ENCODE data around the gene MAN1B1.
A peak's percentile ranks its signal among the peaks of the same experiment; 100 is the strongest.

The MAN1B1 gene

GRCh38 chr9:137156567-137157375 lies 70.0 kb downstream of the MAN1B1 start:
- no peaks in the 10 kb centered on the region for H3K36me3 ChIP-seq (ENCODE audit: control insufficient read depth, insufficient read depth, low read length)
- H3K4me3 ChIP-seq (ENCODE audit: low read depth, low read length), result peak overlapping the region; percentile 61
- no peak overlapping the region for H3K9ac ChIP-seq (ENCODE audit: low read depth, low read length)
- H3K9me3 ChIP-seq (ENCODE audit: control insufficient read depth, insufficient read depth, low read length), result no peaks in the 10 kb centered on the region
- peaks cover 65% of the 10 kb centered on the region for H3K27me3 ChIP-seq (ENCODE audit: control insufficient read depth, insufficient read depth, low read length)
- no peaks in the 10 kb centered on the region for H3K4me1 ChIP-seq (ENCODE audit: control insufficient read depth, insufficient read depth, low read length)

GRCh38 chr9:137157618-137158415 lies 71.0 kb downstream of the MAN1B1 start:
- Histone ChIP-seq H3K4me1 (ENCODE audit: control insufficient read depth, insufficient read depth, low read length) (no peaks in the 10 kb centered on the region), H3K9me3 (ENCODE audit: control insufficient read depth, insufficient read depth, low read length) (no peaks in the 10 kb centered on the region), H3K36me3 (ENCODE audit: control insufficient read depth, insufficient read depth, low read length) (no peaks in the 10 kb centered on the region), H3K9ac (ENCODE audit: low read depth, low read length) (no peak overlapping the region), H3K27me3 (ENCODE audit: control insufficient read depth, insufficient read depth, low read length) (peaks cover 73% of the 10 kb centered on the region), H3K4me3 (ENCODE audit: low read depth, low read length) (no peak overlapping the region)

GRCh38 chr9:137158625-137159024 lies 71.8 kb downstream of the MAN1B1 start:
- no peak overlapping the region for H3K9ac ChIP-seq (ENCODE audit: low read depth, low read length)
- no peaks in the 10 kb centered on the region for H3K36me3 ChIP-seq (ENCODE audit: control insufficient read depth, insufficient read depth, low read length)
- no peaks in the 10 kb centered on the region for H3K4me1 ChIP-seq (ENCODE audit: control insufficient read depth, insufficient read depth, low read length)
- H3K27me3 ChIP-seq (ENCODE audit: control insufficient read depth, insufficient read depth, low read length), result peaks cover 73% of the 10 kb centered on the region
- no peaks in the 10 kb centered on the region for H3K9me3 ChIP-seq (ENCODE audit: control insufficient read depth, insufficient read depth, low read length)
- H3K4me3 ChIP-seq (ENCODE audit: low read depth, low read length), result no peak overlapping the region
